WERI-Rb-1 (cell line): ENCODE results near the gene GRAMD1B.

Source experiments
- DNase-seq: peaks from one replicate; pipeline ENCODE4 v3.0.0-alpha.2; 2020
- H3K27ac ChIP-seq: fragments of 250-450 bp; sonication (Bioruptor Pico); 2 replicates; pipeline ENCODE4 v1.5.1; 2020; ENCODE audit warnings: mild to moderate bottlenecking, moderate library complexity
- H3K27me3 ChIP-seq: fragments of 250-450 bp; sonication (Bioruptor Pico); 2 replicates; pipeline ENCODE4 v1.5.1; 2021; ENCODE audit warnings: mild to moderate bottlenecking, low read depth, moderate library complexity; ENCODE audit not compliant: insufficient read depth, severe bottlenecking
- H3K36me3 ChIP-seq: fragments of 250-450 bp; sonication (Bioruptor Pico); 2 replicates; pipeline ENCODE4 v1.5.1; 2020; ENCODE audit warnings: mild to moderate bottlenecking, moderate library complexity
- H3K4me3 ChIP-seq: 2 replicates; pipeline ENCODE4 v1.5.1; 2011; ENCODE audit warnings: low read depth, mild to moderate bottlenecking, control low read depth, low read length
- H3K9me3 ChIP-seq: fragments of 250-450 bp; sonication (Bioruptor Pico); 2 replicates; pipeline ENCODE4 v1.5.1; 2021; ENCODE audit warnings: mild to moderate bottlenecking, moderate library complexity; ENCODE audit not compliant: severe bottlenecking
- CTCF ChIP-seq: IDR thresholded peaks from 2 replicates; pipeline ENCODE4 v1.5.1; 2011; ENCODE audit warnings: low read depth, mild to moderate bottlenecking, control low read depth, inconsistent platforms, low read length

The GRAMD1B gene

DNA sequence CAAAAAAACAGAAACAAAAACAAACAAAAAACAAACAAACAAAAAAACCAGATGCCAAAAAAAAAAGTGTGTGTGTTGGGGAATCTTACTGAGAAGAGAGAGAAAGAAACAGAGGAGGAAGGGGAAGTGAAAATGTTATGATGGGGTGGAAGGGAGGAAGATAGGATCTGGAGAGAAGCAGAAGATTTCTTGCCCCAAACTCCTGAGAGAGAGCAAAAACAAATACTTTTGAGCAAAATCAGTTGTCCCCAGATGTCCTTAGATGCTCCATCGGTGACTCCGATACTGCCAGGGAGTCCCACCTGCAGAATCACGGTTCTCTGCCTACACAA is 19.9 kb upstream of the GRAMD1B start:
- Histone ChIP-seq H3K27ac (no peak overlapping the region), H3K9me3 (no peaks in the 10 kb centered on the region), H3K4me3 (no peak overlapping the region), H3K27me3 (no peaks in the 10 kb centered on the region), H3K36me3 (no peaks in the 10 kb centered on the region)
- no peak for TF ChIP-seq CTCF
- DNase-seq = no peak

DNA sequence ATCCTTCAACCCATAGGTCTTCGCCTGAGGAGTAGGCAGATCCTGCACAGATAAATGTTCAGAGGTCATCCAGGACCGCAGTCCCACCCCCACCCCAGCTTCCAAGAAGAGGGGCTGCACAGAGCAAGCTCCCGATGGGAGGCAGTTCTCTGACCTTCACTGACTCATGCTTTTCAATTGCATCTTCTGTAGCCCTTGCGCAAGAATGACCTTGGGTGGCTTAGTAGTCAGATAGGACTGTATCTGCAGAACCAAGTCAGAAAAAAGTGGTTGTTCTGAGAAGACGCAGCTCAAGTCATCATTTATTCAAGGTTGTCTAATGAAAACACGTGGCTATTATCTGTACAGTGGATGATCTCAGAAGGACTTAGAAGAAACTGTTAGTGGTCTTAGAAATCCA is 16.4 kb upstream of the GRAMD1B start:
- Histone ChIP-seq H3K36me3 (no peaks in the 10 kb centered on the region), H3K27me3 (no peaks in the 10 kb centered on the region), H3K27ac (no peak overlapping the region), H3K9me3 (no peaks in the 10 kb centered on the region), H3K4me3 (no peak overlapping the region)
- no peak for TF ChIP-seq CTCF
- no peak for DNase-seq

GRCh38 chr11:123416566-123416965 is 13.5 kb upstream of the GRAMD1B start:
- no peak for TF ChIP-seq CTCF
- Histone ChIP-seq H3K4me3 (no peak overlapping the region), H3K27ac (no peak overlapping the region), H3K36me3 (no peaks in the 10 kb centered on the region), H3K27me3 (no peaks in the 10 kb centered on the region), H3K9me3 (no peaks in the 10 kb centered on the region)
- no peak for DNase-seq

GRCh38 chr11:123418351-123419114 is 11.5 kb upstream of the GRAMD1B start:
- no peak for DNase-seq
- TF ChIP-seq CTCF = no peak
- no peaks in the 10 kb centered on the region for H3K9me3 ChIP-seq
- H3K36me3 ChIP-seq = no peaks in the 10 kb centered on the region
- peak overlapping the region; percentile 32; the same call in 1 of the 2 replicates for H3K27ac ChIP-seq
- no peak overlapping the region for H3K4me3 ChIP-seq
- H3K27me3 ChIP-seq = no peaks in the 10 kb centered on the region

- Histone ChIP-seq H3K27ac (no peak overlapping the region), H3K27me3 (no peaks in the 10 kb centered on the region), H3K9me3 (no peaks in the 10 kb centered on the region), H3K4me3 (no peak overlapping the region), H3K36me3 (no peaks in the 10 kb centered on the region)
- DNase-seq = no peak
- TF ChIP-seq CTCF = no peak
Observed at GRCh38 chr11:123419731-123420452, 10.2 kb upstream of the GRAMD1B start.

- Histone ChIP-seq H3K36me3 (no peaks in the 10 kb centered on the region), H3K9me3 (no peaks in the 10 kb centered on the region), H3K27ac (no peak overlapping the region), H3K4me3 (no peak overlapping the region), H3K27me3 (no peaks in the 10 kb centered on the region)
- no peak for TF ChIP-seq CTCF
- no peak for DNase-seq
Observed at GRCh38 chr11:123421589-123421988, 8.5 kb upstream of the GRAMD1B start.
